Measurements from ENCODE around the gene ATP1A1. TPM values are rescaled to one million over a fixed set of nuclear protein-coding genes. Genes with fewer than 3 reads are reported as not detected.

ATP1A1 gene
- total and polyA plus RNA-seq, 3 experiments from 2014 or later = 58.0 to 263 (median 259) TPM

GRCh38 chr1:116407033-116407432 is 34.0 kb downstream of the ATP1A1 start:
- H3K4me1 Mint-ChIP-seq = peaks cover 7 to 16% (median 11%) of the 10 kb centered on the region in 3 donors
- peaks cover 7% of the 10 kb centered on the region for H3K4me1 ChIP-seq (ENCODE audit: insufficient read depth, low read length)
- peak overlapping the region in 4 of 8 donors; percentile 14 to 87 (median 68) for H3K27ac Mint-ChIP-seq
- no peak for DNase-seq
- ChIA-PET CTCF (interaction anchor here (1.0 to 2.0 kb wide), 2 partner anchors 16 to 55 kb away, joined by 4 to 7 read pairs; no protein-coding TSS in a partner anchor), POLR2A (interaction anchor here (0.5 kb wide), 1 partner anchor 9 kb away, joined by 3 read pairs; no protein-coding TSS in a partner anchor)
- no peaks in the 10 kb centered on the region for H3K9me3 Mint-ChIP-seq
- no peaks in the 10 kb centered on the region for H3K27me3 ChIP-seq (ENCODE audit: insufficient read depth, low read length, poor library complexity, severe bottlenecking)
- peaks cover 39% of the 10 kb centered on the region for H3K36me3 ChIP-seq (ENCODE audit: insufficient read depth, low read length)
- H3K27me3 Mint-ChIP-seq = no peaks in the 10 kb centered on the region
- H3K4me3 Mint-ChIP-seq = no peak overlapping the region
- no peaks in the 10 kb centered on the region for H3K9me3 ChIP-seq (ENCODE audit: low read length)
- H3K27ac ChIP-seq (ENCODE audit: low read depth, low read length) = no peak overlapping the region
- no peak overlapping the region for H3K4me3 ChIP-seq (ENCODE audit: low read length)
- peaks cover 6 to 73% (median 31%) of the 10 kb centered on the region in 3 donors for H3K36me3 Mint-ChIP-seq

- no peak for DNase-seq
Measured at GRCh38 chr1:116408193-116408592, 35.1 kb downstream of the ATP1A1 start.

GRCh38 chr1:116408803-116409720 is 36.0 kb downstream of the ATP1A1 start:
- H3K27me3 Mint-ChIP-seq = no peaks in the 10 kb centered on the region
- peak overlapping the region in 2 of 8 donors; percentile 8 to 12 for H3K27ac Mint-ChIP-seq
- POLR2A ChIA-PET = no interaction called here
- Histone ChIP-seq H3K27ac (ENCODE audit: low read depth, low read length) (no peak overlapping the region), H3K36me3 (ENCODE audit: insufficient read depth, low read length) (peaks cover 19% of the 10 kb centered on the region), H3K27me3 (ENCODE audit: insufficient read depth, low read length, poor library complexity, severe bottlenecking) (no peaks in the 10 kb centered on the region), H3K4me3 (ENCODE audit: low read length) (no peak overlapping the region), H3K4me1 (ENCODE audit: insufficient read depth, low read length) (no peaks in the 10 kb centered on the region), H3K9me3 (ENCODE audit: low read length) (no peaks in the 10 kb centered on the region)
- H3K36me3 Mint-ChIP-seq = peaks cover 0 to 56% (median 24%) of the 10 kb centered on the region in 3 donors
- H3K4me3 Mint-ChIP-seq = no peak overlapping the region
- no peaks in the 10 kb centered on the region for H3K9me3 Mint-ChIP-seq
- peaks cover 3 to 20% (median 10%) of the 10 kb centered on the region in 3 donors for H3K4me1 Mint-ChIP-seq
- DNase-seq = no peak
- CTCF ChIA-PET = no interaction called here

More at GRCh38 chr1:116408193-116408592, 35.1 kb downstream of the ATP1A1 start:
- Mint-ChIP-seq H3K36me3 (peaks cover 0 to 63% (median 28%) of the 10 kb centered on the region in 3 donors), H3K27ac (peak overlapping the region in 4 of 8 donors; percentile 7 to 82 (median 33)), H3K27me3 (no peaks in the 10 kb centered on the region), H3K4me3 (no peak overlapping the region), H3K9me3 (no peaks in the 10 kb centered on the region), H3K4me1 (peaks cover 3 to 13% (median 4%) of the 10 kb centered on the region in 3 donors)
- no peaks in the 10 kb centered on the region for H3K9me3 ChIP-seq (ENCODE audit: low read length)
- H3K27ac ChIP-seq (ENCODE audit: low read depth, low read length) = no peak overlapping the region
- H3K4me1 ChIP-seq (ENCODE audit: insufficient read depth, low read length) = no peaks in the 10 kb centered on the region
- CTCF ChIA-PET = no interaction called here
- peaks cover 28% of the 10 kb centered on the region for H3K36me3 ChIP-seq (ENCODE audit: insufficient read depth, low read length)
- POLR2A ChIA-PET = no interaction called here
- H3K27me3 ChIP-seq (ENCODE audit: insufficient read depth, low read length, poor library complexity, severe bottlenecking) = no peaks in the 10 kb centered on the region
- no peak overlapping the region for H3K4me3 ChIP-seq (ENCODE audit: low read length)

GRCh38 chr1:116409751-116410191 is 36.7 kb downstream of the ATP1A1 start:
- ChIA-PET POLR2A (no interaction called here), CTCF (interaction anchor here (0.9 kb wide), 2 partner anchors 9 to 76 kb away, joined by 3 to 4 read pairs; no protein-coding TSS in a partner anchor)
- Histone ChIP-seq H3K4me1 (ENCODE audit: insufficient read depth, low read length) (no peaks in the 10 kb centered on the region), H3K4me3 (ENCODE audit: low read length) (no peak overlapping the region), H3K36me3 (ENCODE audit: insufficient read depth, low read length) (peaks cover 12% of the 10 kb centered on the region), H3K27ac (ENCODE audit: low read depth, low read length) (no peak overlapping the region), H3K9me3 (ENCODE audit: low read length) (no peaks in the 10 kb centered on the region), H3K27me3 (ENCODE audit: insufficient read depth, low read length, poor library complexity, severe bottlenecking) (no peaks in the 10 kb centered on the region)
- Mint-ChIP-seq H3K9me3 (no peaks in the 10 kb centered on the region), H3K27ac (peak overlapping the region in 2 of 8 donors; percentile 12 to 44), H3K4me1 (peaks cover 3 to 23% (median 12%) of the 10 kb centered on the region in 3 donors), H3K4me3 (no peak overlapping the region), H3K27me3 (no peaks in the 10 kb centered on the region), H3K36me3 (peaks cover 0 to 49% (median 24%) of the 10 kb centered on the region in 3 donors)
- DNase-seq = no peak

GRCh38 chr1:116411784-116412479 is 38.9 kb downstream of the ATP1A1 start:
- no peaks in the 10 kb centered on the region for H3K27me3 Mint-ChIP-seq
- no peaks in the 10 kb centered on the region for H3K9me3 Mint-ChIP-seq
- no peaks in the 10 kb centered on the region for H3K36me3 ChIP-seq (ENCODE audit: insufficient read depth, low read length)
- no peak overlapping the region for H3K4me3 ChIP-seq (ENCODE audit: low read length)
- H3K36me3 Mint-ChIP-seq = peaks cover 0 to 32% (median 14%) of the 10 kb centered on the region in 3 donors
- no peaks in the 10 kb centered on the region for H3K27me3 ChIP-seq (ENCODE audit: insufficient read depth, low read length, poor library complexity, severe bottlenecking)
- ChIA-PET POLR2A (no interaction called here), CTCF (interaction anchor here (0.7 to 2.5 kb wide), 3 partner anchors 10 to 273 kb away, joined by 3 to 5 read pairs (median 3); no protein-coding TSS in a partner anchor)
- no peak for DNase-seq
- no peaks in the 10 kb centered on the region for H3K9me3 ChIP-seq (ENCODE audit: low read length)
- H3K4me1 ChIP-seq (ENCODE audit: insufficient read depth, low read length) = peaks cover 7% of the 10 kb centered on the region
- no peak overlapping the region for H3K27ac ChIP-seq (ENCODE audit: low read depth, low read length)
- peak overlapping the region in 4 of 8 donors; percentile 14 to 67 (median 52) for H3K27ac Mint-ChIP-seq
- peaks cover 15 to 37% (median 25%) of the 10 kb centered on the region in 3 donors for H3K4me1 Mint-ChIP-seq
- H3K4me3 Mint-ChIP-seq = no peak overlapping the region

GRCh38 chr1:116412480-116412798 is 39.4 kb downstream of the ATP1A1 start:
- Mint-ChIP-seq H3K4me3 (no peak overlapping the region), H3K9me3 (no peaks in the 10 kb centered on the region), H3K36me3 (peaks cover 0 to 28% (median 12%) of the 10 kb centered on the region in 3 donors), H3K27ac (peak overlapping the region in 3 of 8 donors; percentile 48 to 67 (median 55)), H3K4me1 (peaks cover 17 to 42% (median 29%) of the 10 kb centered on the region in 3 donors), H3K27me3 (no peaks in the 10 kb centered on the region)
- DNase-seq = no peak
- Histone ChIP-seq H3K36me3 (ENCODE audit: insufficient read depth, low read length) (no peaks in the 10 kb centered on the region), H3K27me3 (ENCODE audit: insufficient read depth, low read length, poor library complexity, severe bottlenecking) (no peaks in the 10 kb centered on the region), H3K4me1 (ENCODE audit: insufficient read depth, low read length) (peaks cover 10% of the 10 kb centered on the region), H3K27ac (ENCODE audit: low read depth, low read length) (no peak overlapping the region), H3K4me3 (ENCODE audit: low read length) (no peak overlapping the region), H3K9me3 (ENCODE audit: low read length) (no peaks in the 10 kb centered on the region)
- CTCF ChIA-PET = interaction anchor here (1.4 to 2.5 kb wide), 2 partner anchors 11 to 16 kb away, joined by 3 to 5 read pairs; no protein-coding TSS in a partner anchor
- POLR2A ChIA-PET = no interaction called here

- CTCF ChIA-PET = interaction anchor here (1.4 to 2.5 kb wide), 2 partner anchors 11 to 15 kb away, joined by 3 to 5 read pairs; no protein-coding TSS in a partner anchor
- Histone ChIP-seq H3K9me3 (ENCODE audit: low read length) (no peaks in the 10 kb centered on the region), H3K27ac (ENCODE audit: low read depth, low read length) (no peak overlapping the region), H3K4me1 (ENCODE audit: insufficient read depth, low read length) (peaks cover 15% of the 10 kb centered on the region), H3K27me3 (ENCODE audit: insufficient read depth, low read length, poor library complexity, severe bottlenecking) (no peaks in the 10 kb centered on the region), H3K4me3 (ENCODE audit: low read length) (no peak overlapping the region), H3K36me3 (ENCODE audit: insufficient read depth, low read length) (no peaks in the 10 kb centered on the region)
- Mint-ChIP-seq H3K4me1 (peaks cover 22 to 47% (median 33%) of the 10 kb centered on the region in 3 donors), H3K9me3 (no peaks in the 10 kb centered on the region), H3K36me3 (peaks cover 0 to 23% (median 12%) of the 10 kb centered on the region in 3 donors), H3K4me3 (no peak overlapping the region), H3K27ac (peak overlapping the region in 5 of 8 donors; percentile 3 to 80 (median 60)), H3K27me3 (no peaks in the 10 kb centered on the region)
- POLR2A ChIA-PET = no interaction called here
- DNase-seq = no peak
Measured at GRCh38 chr1:116412898-116413297, 39.9 kb downstream of the ATP1A1 start.
